Common myeloid progenitor, CD34-positive (primary cell): ENCODE results near the gene TRIO.

Experiments used
- CTCF ChIA-PET: fragments of 350-600 bp; sonication (Branson Sonifier 250); formaldehyde crosslinking; loops from one replicate; lab custom pipeline; 2021; ENCODE audit warnings: antibody characterized with exemption; lab: Charles Lee
- POLR2A ChIA-PET: fragments of 350-600 bp; sonication (Branson Sonifier 250); formaldehyde crosslinking; loops from one replicate; lab custom pipeline; 2021; ENCODE audit warnings: antibody characterized with exemption; lab: Charles Lee
- DNase-seq, 3 donors: peaks; one replicate each; pipeline versions ENCODE4 v3.0.0 to v3.0.0-alpha.2; 2013
- H3K27ac ChIP-seq, 2 experiments: 1 replicate in 1 of 2; 2 replicates in 1 of 2; pipeline ENCODE4 v1.7.0; 2013; ENCODE audit warnings: inconsistent platforms in 2 of 2, low read length in 2 of 2, mild to moderate bottlenecking in 2 of 2, low read depth in 1 of 2, moderate library complexity in 1 of 2; ENCODE audit not compliant: severe bottlenecking in 2 of 2, insufficient read depth in 1 of 2, poor library complexity in 1 of 2
- H3K27me3 ChIP-seq, 5 experiments: replicated peaks in 2 of 5; 1 replicate in 3 of 5; 2 replicates in 2 of 5; pipeline versions ENCODE4 v1.6.1 to v1.7.0; 2013; ENCODE audit warnings: low read length in 4 of 5, mild to moderate bottlenecking in 2 of 5, moderate library complexity in 2 of 5, inconsistent platforms in 1 of 5; ENCODE audit not compliant: insufficient read depth in 5 of 5, control insufficient read depth in 4 of 5
- H3K36me3 ChIP-seq, 4 experiments: 1 replicate in 2 of 4; 2 replicates in 2 of 4; pipeline versions ENCODE4 v1.6.1 to v1.7.0; 2013; ENCODE audit warnings: low read length in 3 of 4, control low read depth in 1 of 4, mild to moderate bottlenecking in 1 of 4; ENCODE audit not compliant: control insufficient read depth in 4 of 4, insufficient read depth in 4 of 4
- H3K4me1 ChIP-seq, 4 experiments: 1 replicate in 3 of 4; 2 replicates in 1 of 4; pipeline versions ENCODE4 v1.6.1 to v1.7.1; 2013; ENCODE audit warnings: low read length in 3 of 4, mild to moderate bottlenecking in 3 of 4, control low read depth in 1 of 4, inconsistent platforms in 1 of 4, moderate library complexity in 1 of 4; ENCODE audit not compliant: control insufficient read depth in 4 of 4, insufficient read depth in 4 of 4; ENCODE audit errors: control extremely low read depth in 1 of 4
- H3K4me3 ChIP-seq, 7 experiments: 1 replicate in 4 of 7; 2 replicates in 3 of 7; pipeline versions ENCODE4 v1.5.1 to v1.7.0; 2013; ENCODE audit warnings: mild to moderate bottlenecking in 7 of 7, low read length in 6 of 7, moderate library complexity in 6 of 7, inconsistent platforms in 2 of 7, low read depth in 2 of 7, control low read depth in 1 of 7; ENCODE audit not compliant: insufficient read depth in 4 of 7, control insufficient read depth in 1 of 7; ENCODE audit errors: extremely low read depth in 1 of 7
- H3K9me3 ChIP-seq, 5 experiments: 1 replicate in 4 of 5; 2 replicates in 1 of 5; pipeline versions ENCODE4 v1.6.1 to v1.7.1; 2013; ENCODE audit warnings: low read length in 4 of 5, mild to moderate bottlenecking in 2 of 5, inconsistent platforms in 1 of 5, low read depth in 1 of 5, moderate library complexity in 1 of 5; ENCODE audit not compliant: control insufficient read depth in 4 of 5, insufficient read depth in 2 of 5; ENCODE audit errors: control extremely low read depth in 1 of 5
- WGBS: methylation state at CpG from one replicate; pipeline ENCODE4 v1.1.5; 2013; ENCODE audit not compliant: insufficient coverage; 5-methylcytosine and 5-hydroxymethylcytosine counted together

TRIO gene

GRCh38 chr5:14379739-14380497 lies 236.8 kb downstream of the TRIO start:
- no peak for DNase-seq
- Histone ChIP-seq H3K27me3 (no peaks in the 10 kb centered on the region), H3K36me3 (peaks cover 17 to 75% (median 49%) of the 10 kb centered on the region in 4 experiments), H3K4me3 (no peak overlapping the region), H3K9me3 (no peaks in the 10 kb centered on the region), H3K4me1 (no peaks in the 10 kb centered on the region), H3K27ac (no peak overlapping the region)
- WGBS: 97% methylated on average over 23 of the region's 35 CpGs
- ChIA-PET POLR2A (no interaction called here), CTCF (no interaction called here)

DNA sequence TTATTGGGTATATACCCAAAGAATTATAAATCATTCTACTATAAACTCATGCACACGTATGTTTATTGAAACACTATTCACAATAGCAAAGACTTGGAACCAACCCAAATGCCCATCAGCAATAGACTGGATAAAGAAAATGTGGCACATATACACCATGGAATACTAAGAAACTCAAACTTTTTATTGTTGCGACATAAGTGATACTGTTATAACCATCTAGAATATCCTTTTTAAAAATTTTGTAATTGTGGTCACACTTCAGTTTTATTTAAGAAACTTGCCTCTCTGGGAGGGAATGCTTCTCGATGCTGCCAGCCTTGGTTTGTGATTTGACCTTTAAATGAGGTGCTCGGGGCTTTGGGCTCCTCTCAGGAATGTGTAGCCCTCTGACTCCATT lies 237.6 kb downstream of the TRIO start:
- WGBS: 100% methylated on average over 1 of the region's 4 CpGs
- no peak for DNase-seq
- Histone ChIP-seq H3K27ac (no peak overlapping the region), H3K27me3 (no peaks in the 10 kb centered on the region), H3K9me3 (no peaks in the 10 kb centered on the region), H3K4me1 (no peaks in the 10 kb centered on the region), H3K4me3 (no peak overlapping the region), H3K36me3 (peaks cover 18 to 73% (median 49%) of the 10 kb centered on the region in 4 experiments)
- POLR2A ChIA-PET: no interaction called here
- CTCF ChIA-PET: no interaction called here

GRCh38 chr5:14382640-14383039 lies 239.5 kb downstream of the TRIO start:
- Histone ChIP-seq H3K36me3 (peaks cover 21 to 77% (median 51%) of the 10 kb centered on the region in 4 experiments), H3K4me3 (no peak overlapping the region), H3K27ac (no peak overlapping the region), H3K27me3 (no peaks in the 10 kb centered on the region), H3K9me3 (no peaks in the 10 kb centered on the region), H3K4me1 (no peaks in the 10 kb centered on the region)
- POLR2A ChIA-PET: no interaction called here
- no peak for DNase-seq
- CTCF ChIA-PET: interaction anchor here (1.2 to 1.7 kb wide), 2 partner anchors 17 to 19 kb away, joined by 5 read pairs; no protein-coding TSS in a partner anchor
- no CpG with 5 or more reads among the region's 4 CpGs for WGBS

GRCh38 chr5:14383923-14384322 lies 240.8 kb downstream of the TRIO start:
- DNase-seq: no peak
- no peaks in the 10 kb centered on the region for H3K9me3 ChIP-seq
- ChIA-PET POLR2A (no interaction called here), CTCF (interaction anchor here (1.2 to 1.7 kb wide), 5 partner anchors 14 to 21 kb away, joined by 3 to 5 read pairs (median 4); no protein-coding TSS in a partner anchor)
- WGBS: 96% methylated on average over 7 of the region's 11 CpGs
- H3K4me1 ChIP-seq: no peaks in the 10 kb centered on the region
- H3K36me3 ChIP-seq: peaks cover 16 to 80% (median 50%) of the 10 kb centered on the region in 4 experiments
- no peak overlapping the region for H3K4me3 ChIP-seq
- no peak overlapping the region for H3K27ac ChIP-seq
- no peaks in the 10 kb centered on the region for H3K27me3 ChIP-seq

GRCh38 chr5:14385019-14385418 lies 241.9 kb downstream of the TRIO start:
- WGBS: 98% methylated on average over 8 of the region's 15 CpGs
- H3K27ac ChIP-seq: no peak overlapping the region
- H3K9me3 ChIP-seq: no peaks in the 10 kb centered on the region
- ChIA-PET POLR2A (no interaction called here), CTCF (interaction anchor here (1.1 to 2.2 kb wide), 2 partner anchors 13 to 16 kb away, joined by 5 to 12 read pairs; no protein-coding TSS in a partner anchor)
- no peak for DNase-seq
- H3K27me3 ChIP-seq: no peaks in the 10 kb centered on the region
- H3K36me3 ChIP-seq: peaks cover 14 to 79% (median 52%) of the 10 kb centered on the region in 4 experiments
- H3K4me3 ChIP-seq: no peak overlapping the region
- no peaks in the 10 kb centered on the region for H3K4me1 ChIP-seq

- POLR2A ChIA-PET: no interaction called here
- CTCF ChIA-PET: interaction anchor here (0.7 to 2.2 kb wide), 7 partner anchors 8 to 262 kb away, joined by 3 to 12 read pairs (median 3); no protein-coding TSS in a partner anchor
These were observed 243.9 kb downstream of the TRIO start for GRCh38 chr5:14386884-14387624.

More at GRCh38 chr5:14386884-14387624, 243.9 kb downstream of the TRIO start:
- Histone ChIP-seq H3K36me3 (peaks cover 20 to 83% (median 57%) of the 10 kb centered on the region in 4 experiments), H3K27ac (no peak overlapping the region), H3K4me3 (no peak overlapping the region), H3K9me3 (peaks cover 0 to 4% (median 0%) of the 10 kb centered on the region in 5 experiments), H3K27me3 (no peaks in the 10 kb centered on the region), H3K4me1 (no peaks in the 10 kb centered on the region)
- 96% methylated on average over 10 of the region's 16 CpGs for WGBS
- DNase-seq: no peak
